Rectal smooth muscle tissue (tissue), 1 donor: ENCODE measurements around the gene ZNF141.
"Not testable (repeated sequence)": the region's sequence is repeated elsewhere in the genome, so short reads cannot be mapped to it uniquely, and the experiment has no call there.

Experiments used
- H3K27ac ChIP-seq: one replicate; pipeline ENCODE4 v1.7.0; 2013; ENCODE audit warnings: low read depth, low read length, inconsistent platforms
- H3K27me3 ChIP-seq: one replicate; pipeline ENCODE4 v1.7.0; 2013; ENCODE audit warnings: low read length; ENCODE audit not compliant: control insufficient read depth, insufficient read depth
- H3K36me3 ChIP-seq: one replicate; pipeline ENCODE4 v1.7.0; 2013; ENCODE audit warnings: low read length; ENCODE audit not compliant: control insufficient read depth, insufficient read depth
- H3K4me1 ChIP-seq: one replicate; pipeline ENCODE4 v1.7.0; 2013; ENCODE audit warnings: low read length; ENCODE audit not compliant: control insufficient read depth, insufficient read depth
- H3K4me3 ChIP-seq: one replicate; pipeline ENCODE4 v1.7.0; 2013; ENCODE audit warnings: low read length
- H3K9ac ChIP-seq: one replicate; pipeline ENCODE4 v1.7.0; 2013; ENCODE audit warnings: low read length

The ZNF141 gene

GRCh38 chr4:337143-337931 lies at the start of gene ZNF141:
Gene ZNF141 (plus strand): TSS chr4:337814. CDS start chr4:337984, 170 bp downstream.
- H3K9ac ChIP-seq = peak within 1 kb of the TSS; percentile 95
- peak within 1 kb of the TSS; percentile 98 for H3K4me3 ChIP-seq
- H3K27me3 ChIP-seq = no peaks in the 10 kb centered on the region
- peaks cover 3% of the 10 kb centered on the region for H3K36me3 ChIP-seq
- H3K4me1 ChIP-seq = peaks cover 9% of the 10 kb centered on the region
- H3K27ac ChIP-seq = peak within 1 kb of the TSS; percentile 94

- no peaks in the 10 kb centered on the region for H3K36me3 ChIP-seq
- no peaks in the 10 kb centered on the region for H3K27me3 ChIP-seq
- no peak overlapping the region for H3K27ac ChIP-seq
- no peak overlapping the region for H3K4me3 ChIP-seq
- no peaks in the 10 kb centered on the region for H3K4me1 ChIP-seq
- no peak overlapping the region for H3K9ac ChIP-seq
Measured at GRCh38 chr4:288891-289290, 48.7 kb upstream of the ZNF141 start.

GRCh38 chr4:294732-295131 lies 42.9 kb upstream of the ZNF141 start:
- Histone ChIP-seq H3K4me1 (no peaks in the 10 kb centered on the region), H3K36me3 (no peaks in the 10 kb centered on the region), H3K27me3 (no peaks in the 10 kb centered on the region)

GRCh38 chr4:302381-302780 lies 35.2 kb upstream of the ZNF141 start:
- no peaks in the 10 kb centered on the region for H3K36me3 ChIP-seq
- no peaks in the 10 kb centered on the region for H3K27me3 ChIP-seq
- H3K4me1 ChIP-seq = no peaks in the 10 kb centered on the region
- H3K27ac ChIP-seq = no peak overlapping the region
- H3K9ac ChIP-seq = no peak overlapping the region
- no peak overlapping the region for H3K4me3 ChIP-seq

More at GRCh38 chr4:294732-295131, 42.9 kb upstream of the ZNF141 start:
- H3K4me3 ChIP-seq = no peak overlapping the region
- H3K9ac ChIP-seq = no peak overlapping the region
- no peak overlapping the region for H3K27ac ChIP-seq

GRCh38 chr4:304516-304915 lies 33.1 kb upstream of the ZNF141 start:
- not testable (repeated sequence) for H3K36me3 ChIP-seq, H3K9ac ChIP-seq, H3K27me3 ChIP-seq, H3K4me1 ChIP-seq, H3K27ac ChIP-seq
- peak overlapping the region; percentile 24 for H3K4me3 ChIP-seq

GRCh38 chr4:304969-305680 lies 32.5 kb upstream of the ZNF141 start, which contains the start of gene ZNF732:
Gene ZNF732 (minus strand): TSS chr4:305474. CDS start chr4:305310, 164 bp downstream.
- Histone ChIP-seq H3K4me3 (peak within 1 kb of the TSS; percentile 24), H3K36me3 (no peaks in the 10 kb centered on the region), H3K4me1 (no peaks in the 10 kb centered on the region), H3K27ac (no peak within 1 kb of the TSS), H3K27me3 (no peaks in the 10 kb centered on the region), H3K9ac (no peak within 1 kb of the TSS)

GRCh38 chr4:306551-306961 lies 31.1 kb upstream of the ZNF141 start:
- H3K27me3 ChIP-seq = no peaks in the 10 kb centered on the region
- no peak overlapping the region for H3K4me3 ChIP-seq
- no peaks in the 10 kb centered on the region for H3K36me3 ChIP-seq
- H3K4me1 ChIP-seq = no peaks in the 10 kb centered on the region
- H3K27ac ChIP-seq = no peak overlapping the region
- no peak overlapping the region for H3K9ac ChIP-seq

- no peaks in the 10 kb centered on the region for H3K4me1 ChIP-seq
- H3K27ac ChIP-seq = no peak overlapping the region
- H3K27me3 ChIP-seq = no peaks in the 10 kb centered on the region
- no peak overlapping the region for H3K9ac ChIP-seq
- no peak overlapping the region for H3K4me3 ChIP-seq
- H3K36me3 ChIP-seq = no peaks in the 10 kb centered on the region
Measured at GRCh38 chr4:309807-310206, 27.8 kb upstream of the ZNF141 start.

GRCh38 chr4:314296-314903 lies 23.2 kb upstream of the ZNF141 start:
- H3K27ac ChIP-seq = no peak overlapping the region
- H3K4me1 ChIP-seq = no peaks in the 10 kb centered on the region
- no peak overlapping the region for H3K9ac ChIP-seq
- no peaks in the 10 kb centered on the region for H3K36me3 ChIP-seq
- no peaks in the 10 kb centered on the region for H3K27me3 ChIP-seq
- H3K4me3 ChIP-seq = no peak overlapping the region

- H3K9ac ChIP-seq = no peak overlapping the region
- H3K4me3 ChIP-seq = no peak overlapping the region
- H3K4me1 ChIP-seq = no peaks in the 10 kb centered on the region
- no peaks in the 10 kb centered on the region for H3K27me3 ChIP-seq
- no peaks in the 10 kb centered on the region for H3K36me3 ChIP-seq
- H3K27ac ChIP-seq = no peak overlapping the region
Measured at GRCh38 chr4:328729-329128, 8.9 kb upstream of the ZNF141 start.

- Histone ChIP-seq H3K36me3 (no peaks in the 10 kb centered on the region), H3K27ac (peak overlapping the region; percentile 94), H3K4me1 (peaks cover 9% of the 10 kb centered on the region), H3K9ac (no peak overlapping the region), H3K27me3 (no peaks in the 10 kb centered on the region), H3K4me3 (peak overlapping the region; percentile 98)
Measured at GRCh38 chr4:335515-335914, 2.1 kb upstream of the ZNF141 start.

GRCh38 chr4:336099-336892 lies 1.3 kb upstream of the ZNF141 start:
- peaks cover 9% of the 10 kb centered on the region for H3K4me1 ChIP-seq
- H3K9ac ChIP-seq = peak overlapping the region; percentile 85
- no peaks in the 10 kb centered on the region for H3K36me3 ChIP-seq
- peak overlapping the region; percentile 98 for H3K4me3 ChIP-seq
- peak overlapping the region; percentile 94 for H3K27ac ChIP-seq
- H3K27me3 ChIP-seq = no peaks in the 10 kb centered on the region
